Breast epithelium (tissue), 4 donors: ENCODE data around the gene CPN2. TPM values are rescaled to one million over a fixed set of nuclear protein-coding genes. Genes with fewer than 3 reads are reported as not detected.

Experiments
- DNase-seq, 2 donors: peaks; one replicate each; pipeline ENCODE4 v3.0.0-alpha.2; 2019; ENCODE audit warnings: low spot score in 2 of 2
- H3K27ac ChIP-seq, 2 donors: fragments of 200-600 bp; sonication (generic) in 1 of 2; one replicate each; pipeline ENCODE4 v1.5.1; 2016 to 2019; ENCODE audit warnings: mild to moderate bottlenecking in 1 of 2
- H3K27me3 ChIP-seq, 2 donors: fragments of 200-600 bp; sonication (generic) in 1 of 2; one replicate each; pipeline versions ENCODE4 v1.5.1 to v1.6.0; 2017 to 2019; ENCODE audit warnings: control low read depth in 1 of 2, mild to moderate bottlenecking in 1 of 2
- H3K36me3 ChIP-seq: fragments of 200-600 bp; one replicate; pipeline ENCODE4 v1.5.1; 2019
- H3K4me1 ChIP-seq, 2 donors: fragments of 200-600 bp; sonication (generic); one replicate each; pipeline ENCODE4 v1.5.1; 2016 to 2019; ENCODE audit warnings: control low read depth in 1 of 2
- H3K4me3 ChIP-seq, 3 donors: fragments of 200-600 bp; sonication (generic); 1 replicate in 2 of 3; 2 replicates in 1 of 3; pipeline ENCODE4 v1.5.1; 2016 to 2019; ENCODE audit warnings: mild to moderate bottlenecking in 3 of 3, moderate library complexity in 2 of 3
- H3K9me3 ChIP-seq, 2 donors: fragments of 200-600 bp; sonication (generic) in 1 of 2; one replicate each; pipeline ENCODE4 v1.5.1; 2016 to 2019; ENCODE audit warnings: control low read depth in 1 of 2
- POLR2A ChIP-seq: fragments of 450-650 bp; IDR thresholded peaks from one replicate; pipeline ENCODE4 v1.6.1; 2016; ENCODE audit warnings: antibody characterized with exemption, mild to moderate bottlenecking, moderate library complexity
- POLR2AphosphoS5 ChIP-seq, 3 donors: sonication (generic); formaldehyde crosslinking; IDR thresholded peaks; one replicate each; pipeline ENCODE4 v1.6.1; 2017; ENCODE audit warnings: antibody characterized with exemption in 3 of 3
- intact Hi-C: fragments of 100-400 bp; cut with DNase I; formaldehyde crosslinking; loops from one replicate; pipeline ENCODE4 v1.15.1; 2023; ENCODE audit warnings: low total_unique reads
- total RNA-seq, 3 donors: library from RNA; depleted of rRNA; stranded (reverse); fragments of >200 nt; gene quantifications; one replicate each; pipeline ENCODE4 v1.1.0, GENCODE V29; 2016
- TF ChIP-seq, protein P1 (sequence below), 3 donors: fragments of 450-650 bp; IDR thresholded peaks; one replicate each; pipeline ENCODE4 v1.5.1; 2016 to 2017; ENCODE audit warnings: antibody characterized with exemption in 3 of 3, mild to moderate bottlenecking in 3 of 3, moderate library complexity in 3 of 3

The CPN2 gene
- total RNA-seq, 3 donors from 2014 or later = 0.16 TPM; not detected in 2

DNA sequence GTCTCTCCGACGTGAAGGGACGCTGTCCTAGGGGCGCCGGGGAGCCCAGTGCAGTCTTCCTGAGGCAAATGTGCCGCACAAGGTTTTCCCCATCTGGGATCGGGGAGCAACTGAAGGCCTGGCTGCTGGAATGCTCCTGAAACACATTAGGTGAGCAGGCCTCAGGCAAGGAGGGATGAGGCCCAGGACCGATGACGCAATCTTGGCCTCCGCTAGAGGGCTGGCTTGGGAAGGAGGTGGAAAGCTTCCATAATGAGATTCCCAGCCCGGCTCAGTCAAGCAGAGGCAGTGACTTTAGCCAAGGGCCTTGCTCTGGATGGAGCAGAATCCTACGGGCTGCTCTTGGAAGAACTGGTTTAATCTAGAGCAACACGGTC lies 50.8 kb downstream of the CPN2 start:
- intact Hi-C loops = no loop called here
- Histone ChIP-seq H3K9me3 (no peaks in the 10 kb centered on the region), H3K4me1 (peaks cover 0 to 5% of the 10 kb centered on the region in 2 donors), H3K27ac (peak overlapping the region; percentile 85 to 91), H3K36me3 (no peaks in the 10 kb centered on the region), H3K27me3 (no peaks in the 10 kb centered on the region), H3K4me3 (no peak overlapping the region)
- TF ChIP-seq, protein P1, sequence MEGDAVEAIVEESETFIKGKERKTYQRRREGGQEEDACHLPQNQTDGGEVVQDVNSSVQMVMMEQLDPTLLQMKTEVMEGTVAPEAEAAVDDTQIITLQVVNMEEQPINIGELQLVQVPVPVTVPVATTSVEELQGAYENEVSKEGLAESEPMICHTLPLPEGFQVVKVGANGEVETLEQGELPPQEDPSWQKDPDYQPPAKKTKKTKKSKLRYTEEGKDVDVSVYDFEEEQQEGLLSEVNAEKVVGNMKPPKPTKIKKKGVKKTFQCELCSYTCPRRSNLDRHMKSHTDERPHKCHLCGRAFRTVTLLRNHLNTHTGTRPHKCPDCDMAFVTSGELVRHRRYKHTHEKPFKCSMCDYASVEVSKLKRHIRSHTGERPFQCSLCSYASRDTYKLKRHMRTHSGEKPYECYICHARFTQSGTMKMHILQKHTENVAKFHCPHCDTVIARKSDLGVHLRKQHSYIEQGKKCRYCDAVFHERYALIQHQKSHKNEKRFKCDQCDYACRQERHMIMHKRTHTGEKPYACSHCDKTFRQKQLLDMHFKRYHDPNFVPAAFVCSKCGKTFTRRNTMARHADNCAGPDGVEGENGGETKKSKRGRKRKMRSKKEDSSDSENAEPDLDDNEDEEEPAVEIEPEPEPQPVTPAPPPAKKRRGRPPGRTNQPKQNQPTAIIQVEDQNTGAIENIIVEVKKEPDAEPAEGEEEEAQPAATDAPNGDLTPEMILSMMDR (IDR thresholded peaks at IDR 0.05) = peak in 1 of 3 donors; percentile 44
- TF ChIP-seq POLR2AphosphoS5 (IDR thresholded peaks at IDR 0.05) (peak; percentile 57 to 94 (median 79)), POLR2A (no peak)
- DNase-seq = peak; percentile 87 to 90

DNA sequence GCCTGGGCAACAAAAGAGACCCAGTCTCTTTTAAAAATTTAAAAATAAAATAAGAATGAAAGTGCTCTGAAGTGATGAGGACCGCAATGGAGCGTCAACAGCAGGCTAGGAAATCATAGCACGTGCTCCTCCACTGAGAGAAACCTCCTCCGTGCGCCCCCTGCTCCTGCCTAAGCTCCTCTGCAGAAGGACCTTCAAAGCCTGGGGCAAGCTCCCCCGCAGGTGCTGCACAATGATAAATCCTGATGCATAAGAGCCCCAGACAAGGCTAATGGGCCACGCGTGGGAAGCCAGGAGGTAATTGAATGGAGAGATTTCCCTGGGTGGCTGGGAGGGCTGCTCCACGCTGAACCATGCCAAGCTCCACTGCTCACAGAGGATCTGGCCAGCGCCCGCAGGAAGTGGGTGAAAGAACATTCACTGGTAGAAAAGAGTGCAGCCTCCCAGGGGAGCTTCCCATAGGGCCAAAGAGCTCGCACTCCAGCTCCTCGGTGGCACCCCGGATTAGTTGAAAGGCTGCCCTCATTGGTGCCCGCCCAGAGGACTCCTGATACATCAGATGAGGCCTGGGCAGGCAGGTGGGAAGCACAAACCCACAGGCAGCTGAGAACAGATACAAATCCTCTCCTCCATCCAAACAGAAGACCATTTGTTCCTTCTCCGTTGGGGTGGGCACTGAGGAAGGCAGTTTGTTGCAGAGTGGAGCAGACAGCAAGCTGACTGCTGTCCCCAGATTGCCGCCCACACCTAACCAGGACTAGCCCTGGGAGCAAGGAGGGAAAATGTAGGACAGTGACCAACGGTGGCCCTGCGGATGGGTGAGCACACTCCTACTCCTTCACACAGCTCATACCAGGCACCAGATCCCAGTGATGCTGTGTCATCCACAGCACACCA lies 52.5 kb downstream of the CPN2 start:
- TF ChIP-seq POLR2AphosphoS5 (IDR thresholded peaks at IDR 0.05) = no peak
- TF ChIP-seq, protein P1 (IDR thresholded peaks at IDR 0.05) = no peak
- Histone ChIP-seq H3K4me3 (no peak overlapping the region), H3K9me3 (no peaks in the 10 kb centered on the region), H3K27ac (peak overlapping the region; percentile 44 to 48), H3K36me3 (no peaks in the 10 kb centered on the region), H3K4me1 (peaks cover 0 to 5% of the 10 kb centered on the region in 2 donors), H3K27me3 (no peaks in the 10 kb centered on the region)
- no peak for DNase-seq
- intact Hi-C loops = no loop called here

GRCh38 chr3:194296454-194297263 lies 54.5 kb downstream of the CPN2 start:
- peak in 1 of 2 donors; percentile 57 for DNase-seq
- no peaks in the 10 kb centered on the region for H3K36me3 ChIP-seq

DNA sequence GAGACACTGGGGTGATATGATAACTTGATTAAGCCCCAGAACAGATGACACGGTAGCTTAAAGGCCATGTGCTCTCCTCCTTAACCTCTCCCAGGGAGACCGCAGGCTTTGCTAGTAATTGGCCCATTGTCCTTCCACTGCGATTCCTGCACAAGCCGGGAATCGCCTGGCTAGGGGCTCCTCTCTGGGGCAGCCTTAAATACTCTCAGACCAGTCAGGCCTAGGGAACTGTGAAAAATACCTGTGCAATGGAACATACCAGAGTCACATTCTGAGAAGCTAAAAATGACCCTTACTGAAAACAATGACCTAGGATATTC lies 56.3 kb downstream of the CPN2 start:
- peaks cover 0 to under 1% of the 10 kb centered on the region in 2 donors for H3K4me1 ChIP-seq
- TF ChIP-seq, protein P1 (IDR thresholded peaks at IDR 0.05) = no peak
- TF ChIP-seq POLR2A (no peak), POLR2AphosphoS5 (IDR thresholded peaks at IDR 0.05) (no peak)
- no peaks in the 10 kb centered on the region for H3K9me3 ChIP-seq
- intact Hi-C loops = no loop called here
- H3K27ac ChIP-seq = no peak overlapping the region
- no peak overlapping the region for H3K4me3 ChIP-seq
- no peak for DNase-seq
- H3K27me3 ChIP-seq = no peaks in the 10 kb centered on the region
- H3K36me3 ChIP-seq = no peaks in the 10 kb centered on the region

More at GRCh38 chr3:194296454-194297263, 54.5 kb downstream of the CPN2 start:
- Histone ChIP-seq H3K4me3 (peak overlapping the region; percentile 30 to 62 (median 45)), H3K27me3 (no peaks in the 10 kb centered on the region), H3K4me1 (peaks cover 0 to 5% of the 10 kb centered on the region in 2 donors), H3K9me3 (no peaks in the 10 kb centered on the region), H3K27ac (peak overlapping the region; percentile 71 to 72)
- intact Hi-C loops = no loop called here
- TF ChIP-seq POLR2AphosphoS5 (IDR thresholded peaks at IDR 0.05) = peak in 2 of 3 donors; percentile 56 to 61
- TF ChIP-seq, protein P1 (IDR thresholded peaks at IDR 0.05) = peak in 1 of 3 donors; percentile 18
- no peak for TF ChIP-seq POLR2A
